ENCODE measurements around the gene MEX3C.

Gene MEX3C

GRCh38 chr18:51170664-51171063 lies 26.8 kb downstream of the MEX3C start:
- TF ChIP-seq, protein P1, sequence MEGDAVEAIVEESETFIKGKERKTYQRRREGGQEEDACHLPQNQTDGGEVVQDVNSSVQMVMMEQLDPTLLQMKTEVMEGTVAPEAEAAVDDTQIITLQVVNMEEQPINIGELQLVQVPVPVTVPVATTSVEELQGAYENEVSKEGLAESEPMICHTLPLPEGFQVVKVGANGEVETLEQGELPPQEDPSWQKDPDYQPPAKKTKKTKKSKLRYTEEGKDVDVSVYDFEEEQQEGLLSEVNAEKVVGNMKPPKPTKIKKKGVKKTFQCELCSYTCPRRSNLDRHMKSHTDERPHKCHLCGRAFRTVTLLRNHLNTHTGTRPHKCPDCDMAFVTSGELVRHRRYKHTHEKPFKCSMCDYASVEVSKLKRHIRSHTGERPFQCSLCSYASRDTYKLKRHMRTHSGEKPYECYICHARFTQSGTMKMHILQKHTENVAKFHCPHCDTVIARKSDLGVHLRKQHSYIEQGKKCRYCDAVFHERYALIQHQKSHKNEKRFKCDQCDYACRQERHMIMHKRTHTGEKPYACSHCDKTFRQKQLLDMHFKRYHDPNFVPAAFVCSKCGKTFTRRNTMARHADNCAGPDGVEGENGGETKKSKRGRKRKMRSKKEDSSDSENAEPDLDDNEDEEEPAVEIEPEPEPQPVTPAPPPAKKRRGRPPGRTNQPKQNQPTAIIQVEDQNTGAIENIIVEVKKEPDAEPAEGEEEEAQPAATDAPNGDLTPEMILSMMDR (IDR thresholded peaks at IDR 0.05): no peak

DNA sequence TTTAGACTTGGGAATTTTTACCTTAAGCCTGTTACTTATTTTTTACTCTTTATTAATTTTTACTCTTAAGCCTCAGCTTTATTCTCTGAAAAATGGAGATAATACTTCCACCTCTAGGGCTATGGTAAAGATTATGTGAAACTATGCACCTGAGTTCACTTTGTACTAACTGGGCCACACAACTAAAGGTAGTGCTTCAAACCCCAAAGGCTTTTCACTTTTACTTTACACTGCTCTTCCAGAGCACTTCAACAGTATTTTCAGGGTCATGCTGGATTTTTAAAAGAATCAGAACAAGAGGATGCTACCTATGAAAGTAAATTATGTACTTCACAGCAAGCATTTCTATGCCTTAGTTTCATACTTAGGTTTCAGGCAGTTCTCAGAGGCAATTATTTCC lies 27.8 kb downstream of the MEX3C start:
- TF ChIP-seq, protein P1 (IDR thresholded peaks at IDR 0.05): no peak

- TF ChIP-seq, protein P1 (IDR thresholded peaks at IDR 0.05): no peak
These were observed 28.4 kb downstream of the MEX3C start for GRCh38 chr18:51168960-51169662.

- TF ChIP-seq, protein P1 (IDR thresholded peaks at IDR 0.05): no peak
These were observed 29.3 kb downstream of the MEX3C start for GRCh38 chr18:51168026-51168742.

DNA sequence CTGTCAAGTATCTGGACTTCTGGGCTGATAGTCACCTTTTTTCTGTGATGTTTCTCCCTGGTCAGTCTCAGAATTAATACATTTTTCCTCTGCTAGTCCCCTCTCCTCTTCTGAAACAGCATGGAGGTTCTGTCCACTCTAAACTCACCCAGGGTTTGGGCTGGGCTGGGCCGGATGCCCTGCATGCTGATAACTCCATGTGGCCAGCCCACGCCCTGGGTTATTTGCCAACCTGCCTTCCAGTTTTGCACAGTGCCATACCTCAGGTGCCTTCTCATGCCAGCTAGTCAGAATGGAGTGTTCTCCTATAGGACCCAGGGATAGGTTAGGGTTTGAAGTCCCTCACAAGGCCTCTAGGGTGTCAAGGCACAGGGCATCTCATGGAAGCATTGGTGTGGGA lies 32.2 kb downstream of the MEX3C start:
- TF ChIP-seq, protein P1 (IDR thresholded peaks at IDR 0.05): no peak

DNA sequence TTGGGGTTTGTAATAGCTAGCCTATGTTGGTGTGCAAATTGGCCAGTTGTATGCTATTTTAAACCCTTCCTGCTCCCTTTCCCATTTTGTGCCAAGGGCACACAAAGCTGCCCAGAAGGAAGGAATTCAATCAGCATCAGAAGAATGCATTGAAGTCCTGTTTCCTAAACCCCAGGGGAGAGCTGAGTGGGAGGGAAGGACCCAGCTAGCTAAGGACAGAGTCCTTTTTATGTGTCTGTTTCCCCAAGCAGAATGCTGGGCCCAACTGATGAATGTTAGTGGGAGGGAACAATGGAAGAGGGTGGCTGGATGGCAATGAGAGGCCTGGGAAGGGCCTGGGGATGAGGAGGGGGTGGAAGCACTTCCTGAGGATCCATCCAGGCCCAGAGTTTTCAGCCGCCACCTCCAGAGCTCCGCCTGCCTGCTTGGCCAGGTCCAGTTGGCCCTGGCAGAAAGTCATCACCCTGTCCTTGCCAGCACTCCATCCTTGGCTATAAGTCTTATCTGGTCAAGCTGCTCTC lies 32.7 kb downstream of the MEX3C start:
- TF ChIP-seq, protein P1 (IDR thresholded peaks at IDR 0.05): no peak

- TF ChIP-seq, protein P1 (IDR thresholded peaks at IDR 0.05): no peak
These were observed 33.1 kb downstream of the MEX3C start for GRCh38 chr18:51164342-51164741.
